ENCODE data around the gene NEK7.

The NEK7 gene

GRCh38 chr1:198335663-198336062, 178.9 kb downstream of the NEK7 start:
- no peaks in the 10 kb centered on the region for H3K9me3 ChIP-seq
- no peak for TF ChIP-seq CTCF (IDR thresholded peaks at IDR 0.05)
- H3K4me1 ChIP-seq (ENCODE audit: control insufficient read depth in 1 of 2, insufficient read depth in 1 of 2, low read depth in 1 of 2, low read length in 1 of 2), result no peaks in the 10 kb centered on the region
- H3K27ac ChIP-seq, result no peak overlapping the region
- no peaks in the 10 kb centered on the region for H3K27me3 ChIP-seq
- no peaks in the 10 kb centered on the region for H3K36me3 ChIP-seq
- no peak overlapping the region for H3K4me3 ChIP-seq (ENCODE audit: low read depth in 1 of 2, low read length in 1 of 2)

- no peaks in the 10 kb centered on the region for H3K36me3 ChIP-seq
- no peaks in the 10 kb centered on the region for H3K4me1 ChIP-seq (ENCODE audit: control insufficient read depth in 1 of 2, insufficient read depth in 1 of 2, low read depth in 1 of 2, low read length in 1 of 2)
- H3K27ac ChIP-seq, result no peak overlapping the region
- no peaks in the 10 kb centered on the region for H3K9me3 ChIP-seq
- H3K27me3 ChIP-seq, result no peaks in the 10 kb centered on the region
- H3K4me3 ChIP-seq (ENCODE audit: low read depth in 1 of 2, low read length in 1 of 2), result no peak overlapping the region
- TF ChIP-seq CTCF (IDR thresholded peaks at IDR 0.05), result no peak
These were observed 181.1 kb downstream of the NEK7 start for GRCh38 chr1:198337886-198338285.

GRCh38 chr1:198340139-198340538, 183.3 kb downstream of the NEK7 start:
- Histone ChIP-seq H3K4me1 (ENCODE audit: control insufficient read depth in 1 of 2, insufficient read depth in 1 of 2, low read depth in 1 of 2, low read length in 1 of 2) (no peaks in the 10 kb centered on the region), H3K4me3 (ENCODE audit: low read depth in 1 of 2, low read length in 1 of 2) (no peak overlapping the region), H3K27ac (no peak overlapping the region), H3K27me3 (no peaks in the 10 kb centered on the region), H3K36me3 (no peaks in the 10 kb centered on the region), H3K9me3 (no peaks in the 10 kb centered on the region)
- no peak for TF ChIP-seq CTCF (IDR thresholded peaks at IDR 0.05)

- TF ChIP-seq CTCF (IDR thresholded peaks at IDR 0.05), result no peak
- no peaks in the 10 kb centered on the region for H3K9me3 ChIP-seq
- no peak overlapping the region for H3K4me3 ChIP-seq (ENCODE audit: low read depth in 1 of 2, low read length in 1 of 2)
- no peaks in the 10 kb centered on the region for H3K36me3 ChIP-seq
- H3K4me1 ChIP-seq (ENCODE audit: control insufficient read depth in 1 of 2, insufficient read depth in 1 of 2, low read depth in 1 of 2, low read length in 1 of 2), result no peaks in the 10 kb centered on the region
- no peak overlapping the region for H3K27ac ChIP-seq
- H3K27me3 ChIP-seq, result no peaks in the 10 kb centered on the region
These were observed 189.4 kb downstream of the NEK7 start for GRCh38 chr1:198346178-198346577.

GRCh38 chr1:198350456-198350855, 193.7 kb downstream of the NEK7 start:
- Histone ChIP-seq H3K4me3 (ENCODE audit: low read depth in 1 of 2, low read length in 1 of 2) (no peak overlapping the region), H3K27me3 (no peaks in the 10 kb centered on the region), H3K36me3 (no peaks in the 10 kb centered on the region), H3K4me1 (ENCODE audit: control insufficient read depth in 1 of 2, insufficient read depth in 1 of 2, low read depth in 1 of 2, low read length in 1 of 2) (no peaks in the 10 kb centered on the region), H3K27ac (no peak overlapping the region), H3K9me3 (no peaks in the 10 kb centered on the region)
- no peak for TF ChIP-seq CTCF (IDR thresholded peaks at IDR 0.05)
